Panc1 (cell line): Measurements from ENCODE around the gene ERGIC1. TPM values are rescaled to one million over a fixed set of nuclear protein-coding genes. Genes with fewer than 3 reads are reported as not detected.

ENCODE experiments used
- ATAC-seq: fragments of 200-7000 bp; cut with Tn5 transposase; 2 replicates; pipeline ENCODE4 v1.9.1; 2020; ENCODE audit warnings: mild to moderate bottlenecking, moderate library complexity
- BruUV-seq: library from RNA; stranded (reverse); fragments of 400-500 nt; replicated peaks from 2 replicates; lab custom pipeline; 2021; lab: Mats Ljungman, UMichigan
- CTCF ChIA-PET: fragments of 300-600 bp; sonication (Branson Sonifier 250); formaldehyde crosslinking; loops from one replicate; lab custom pipeline; 2022; ENCODE audit warnings: antibody characterized with exemption; lab: Charles Lee
- POLR2A ChIA-PET: fragments of 300-600 bp; sonication (Branson Sonifier 250); formaldehyde crosslinking; loops from one replicate; lab custom pipeline; 2022; ENCODE audit warnings: antibody characterized with exemption; lab: Charles Lee
- DNase-seq: peaks from one replicate; pipeline ENCODE4 v3.0.0-alpha.2; 2010; ENCODE audit warnings: low read depth, low spot score
- H3K27ac ChIP-seq: 2 replicates; pipeline ENCODE4 v1.5.1; 2011; ENCODE audit warnings: mild to moderate bottlenecking, low read length, inconsistent platforms
- H3K27me3 ChIP-seq: fragments of 200-500 bp; sonication (Bioruptor generic); 2 replicates; pipeline ENCODE4 v1.6.0; 2014; ENCODE audit warnings: low read length, inconsistent platforms; ENCODE audit not compliant: control insufficient read depth, insufficient read depth
- H3K36me3 ChIP-seq: fragments of 200-500 bp; sonication (Bioruptor generic); 2 replicates; pipeline ENCODE4 v1.5.1; 2014; ENCODE audit warnings: inconsistent platforms, mild to moderate bottlenecking, low read length, moderate library complexity; ENCODE audit not compliant: control insufficient read depth, insufficient read depth
- H3K4me1 ChIP-seq: 2 replicates; pipeline ENCODE4 v1.5.1; 2011; ENCODE audit warnings: inconsistent platforms, mild to moderate bottlenecking, low read length, moderate library complexity; ENCODE audit not compliant: control insufficient read depth, insufficient read depth
- H3K4me3 ChIP-seq, 2 experiments: 2 replicates each; pipeline ENCODE4 v1.5.1; 2011 to 2012; ENCODE audit warnings: low read depth in 2 of 2, low read length in 2 of 2, mild to moderate bottlenecking in 2 of 2, inconsistent platforms in 1 of 2, moderate library complexity in 1 of 2
- H3K9me3 ChIP-seq: fragments of 200-500 bp; sonication (Bioruptor generic); 2 replicates; pipeline ENCODE4 v1.5.1; 2014; ENCODE audit warnings: low read depth, mild to moderate bottlenecking, inconsistent platforms, low read length, moderate library complexity; ENCODE audit not compliant: control insufficient read depth, insufficient read depth
- POLR2AphosphoS5 ChIP-seq: IDR thresholded peaks from 2 replicates; pipeline ENCODE4 v1.6.1; 2012; ENCODE audit warnings: mild to moderate bottlenecking, low read depth, low read length, moderate library complexity
- SIN3A ChIP-seq: IDR thresholded peaks from 2 replicates; pipeline ENCODE4 v1.6.1; 2012; ENCODE audit warnings: low read depth, mild to moderate bottlenecking, low read length, moderate library complexity, borderline replicate concordance; ENCODE audit not compliant: insufficient read depth
- TCF7L2 ChIP-seq: IDR thresholded peaks from 2 replicates; pipeline ENCODE4 v1.6.1; 2011; ENCODE audit warnings: mild to moderate bottlenecking, low read depth, low read length, inconsistent platforms
- in situ Hi-C: cut with HindIII; loops from 2 replicates; pipeline ENCODE4 v1.10.0; 2016; ENCODE audit warnings: low sequenced_read_pairs, low pct_unique_long_range_greater_than_20kb
- intact Hi-C: fragments of 100-400 bp; cut with micrococcal nuclease; formaldehyde crosslinking; loops from one replicate; pipeline ENCODE4 v1.10.0; 2022; ENCODE audit not compliant: unreplicated experiment
- total RNA-seq: library from RNA; stranded (reverse); gene quantifications from one replicate; pipeline ENCODE4 v1.2.1, GENCODE V29; 2021; ENCODE audit not compliant: unreplicated experiment
- TF ChIP-seq, protein P1 (sequence below): fragments of 450-650 bp; IDR thresholded peaks from 2 replicates; pipeline ENCODE4 v1.5.1; 2017; ENCODE audit warnings: mild to moderate bottlenecking
- TF ChIP-seq, protein P2 (sequence below), 2 experiments: IDR thresholded peaks; 2 replicates each; pipeline ENCODE4 v1.6.1; 2011 to 2012; ENCODE audit warnings: low read depth in 2 of 2, control low read depth in 1 of 2, low read length in 1 of 2, mild to moderate bottlenecking in 1 of 2, moderate library complexity in 1 of 2; ENCODE audit not compliant: insufficient read depth in 1 of 2

ERGIC1 gene
- total RNA-seq, 1 experiment from 2014 or later: 206 TPM

DNA sequence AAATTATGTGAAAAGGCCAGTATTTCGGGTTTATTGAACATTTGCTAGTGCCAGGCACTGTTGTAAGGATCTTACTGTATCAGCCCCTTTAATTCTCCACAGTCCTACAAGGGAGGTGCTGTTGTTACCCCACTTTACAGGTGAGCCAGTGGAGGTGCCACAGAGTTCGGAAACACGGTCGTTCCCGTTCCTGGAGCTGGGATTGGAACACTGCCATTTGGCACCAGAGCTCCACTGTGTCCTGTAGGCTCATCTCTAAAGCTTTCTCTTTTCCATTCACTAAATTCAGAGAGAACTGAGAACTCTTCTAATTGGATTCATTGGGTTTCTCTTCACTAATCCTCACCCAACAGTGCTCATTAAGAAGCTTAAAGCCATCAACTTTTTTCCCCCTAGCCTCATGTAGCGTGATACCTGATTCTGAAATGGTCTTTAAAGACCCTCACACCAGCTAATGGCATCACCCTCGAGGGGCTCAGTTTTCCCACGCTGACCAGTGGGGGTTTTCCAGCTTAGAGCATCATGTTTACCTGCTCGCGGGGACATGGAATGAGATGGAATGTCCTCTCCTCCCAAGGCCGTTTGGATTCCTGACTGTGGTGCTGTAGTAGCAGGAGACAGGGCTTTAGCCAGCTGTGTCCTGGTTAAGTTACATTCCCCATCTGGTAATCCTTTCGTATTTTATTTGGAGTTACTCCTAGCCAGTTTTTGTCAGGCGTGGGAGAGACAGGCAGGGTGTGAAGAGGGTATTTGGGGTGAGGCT, 5.8 kb downstream of the ERGIC1 start:
- CTCF ChIA-PET: no interaction called here
- TF ChIP-seq, protein P1, sequence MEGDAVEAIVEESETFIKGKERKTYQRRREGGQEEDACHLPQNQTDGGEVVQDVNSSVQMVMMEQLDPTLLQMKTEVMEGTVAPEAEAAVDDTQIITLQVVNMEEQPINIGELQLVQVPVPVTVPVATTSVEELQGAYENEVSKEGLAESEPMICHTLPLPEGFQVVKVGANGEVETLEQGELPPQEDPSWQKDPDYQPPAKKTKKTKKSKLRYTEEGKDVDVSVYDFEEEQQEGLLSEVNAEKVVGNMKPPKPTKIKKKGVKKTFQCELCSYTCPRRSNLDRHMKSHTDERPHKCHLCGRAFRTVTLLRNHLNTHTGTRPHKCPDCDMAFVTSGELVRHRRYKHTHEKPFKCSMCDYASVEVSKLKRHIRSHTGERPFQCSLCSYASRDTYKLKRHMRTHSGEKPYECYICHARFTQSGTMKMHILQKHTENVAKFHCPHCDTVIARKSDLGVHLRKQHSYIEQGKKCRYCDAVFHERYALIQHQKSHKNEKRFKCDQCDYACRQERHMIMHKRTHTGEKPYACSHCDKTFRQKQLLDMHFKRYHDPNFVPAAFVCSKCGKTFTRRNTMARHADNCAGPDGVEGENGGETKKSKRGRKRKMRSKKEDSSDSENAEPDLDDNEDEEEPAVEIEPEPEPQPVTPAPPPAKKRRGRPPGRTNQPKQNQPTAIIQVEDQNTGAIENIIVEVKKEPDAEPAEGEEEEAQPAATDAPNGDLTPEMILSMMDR: no peak
- TF ChIP-seq, protein P2, sequence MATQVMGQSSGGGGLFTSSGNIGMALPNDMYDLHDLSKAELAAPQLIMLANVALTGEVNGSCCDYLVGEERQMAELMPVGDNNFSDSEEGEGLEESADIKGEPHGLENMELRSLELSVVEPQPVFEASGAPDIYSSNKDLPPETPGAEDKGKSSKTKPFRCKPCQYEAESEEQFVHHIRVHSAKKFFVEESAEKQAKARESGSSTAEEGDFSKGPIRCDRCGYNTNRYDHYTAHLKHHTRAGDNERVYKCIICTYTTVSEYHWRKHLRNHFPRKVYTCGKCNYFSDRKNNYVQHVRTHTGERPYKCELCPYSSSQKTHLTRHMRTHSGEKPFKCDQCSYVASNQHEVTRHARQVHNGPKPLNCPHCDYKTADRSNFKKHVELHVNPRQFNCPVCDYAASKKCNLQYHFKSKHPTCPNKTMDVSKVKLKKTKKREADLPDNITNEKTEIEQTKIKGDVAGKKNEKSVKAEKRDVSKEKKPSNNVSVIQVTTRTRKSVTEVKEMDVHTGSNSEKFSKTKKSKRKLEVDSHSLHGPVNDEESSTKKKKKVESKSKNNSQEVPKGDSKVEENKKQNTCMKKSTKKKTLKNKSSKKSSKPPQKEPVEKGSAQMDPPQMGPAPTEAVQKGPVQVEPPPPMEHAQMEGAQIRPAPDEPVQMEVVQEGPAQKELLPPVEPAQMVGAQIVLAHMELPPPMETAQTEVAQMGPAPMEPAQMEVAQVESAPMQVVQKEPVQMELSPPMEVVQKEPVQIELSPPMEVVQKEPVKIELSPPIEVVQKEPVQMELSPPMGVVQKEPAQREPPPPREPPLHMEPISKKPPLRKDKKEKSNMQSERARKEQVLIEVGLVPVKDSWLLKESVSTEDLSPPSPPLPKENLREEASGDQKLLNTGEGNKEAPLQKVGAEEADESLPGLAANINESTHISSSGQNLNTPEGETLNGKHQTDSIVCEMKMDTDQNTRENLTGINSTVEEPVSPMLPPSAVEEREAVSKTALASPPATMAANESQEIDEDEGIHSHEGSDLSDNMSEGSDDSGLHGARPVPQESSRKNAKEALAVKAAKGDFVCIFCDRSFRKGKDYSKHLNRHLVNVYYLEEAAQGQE (IDR thresholded peaks at IDR 0.05; ENCODE audit: insufficient read depth in 1 of 2, low read depth in 2 of 2, low read length in 1 of 2): no peak
- TF ChIP-seq TCF7L2 (no peak), POLR2AphosphoS5 (no peak)
- peaks cover 44% of the 10 kb centered on the region for H3K4me1 ChIP-seq

DNA sequence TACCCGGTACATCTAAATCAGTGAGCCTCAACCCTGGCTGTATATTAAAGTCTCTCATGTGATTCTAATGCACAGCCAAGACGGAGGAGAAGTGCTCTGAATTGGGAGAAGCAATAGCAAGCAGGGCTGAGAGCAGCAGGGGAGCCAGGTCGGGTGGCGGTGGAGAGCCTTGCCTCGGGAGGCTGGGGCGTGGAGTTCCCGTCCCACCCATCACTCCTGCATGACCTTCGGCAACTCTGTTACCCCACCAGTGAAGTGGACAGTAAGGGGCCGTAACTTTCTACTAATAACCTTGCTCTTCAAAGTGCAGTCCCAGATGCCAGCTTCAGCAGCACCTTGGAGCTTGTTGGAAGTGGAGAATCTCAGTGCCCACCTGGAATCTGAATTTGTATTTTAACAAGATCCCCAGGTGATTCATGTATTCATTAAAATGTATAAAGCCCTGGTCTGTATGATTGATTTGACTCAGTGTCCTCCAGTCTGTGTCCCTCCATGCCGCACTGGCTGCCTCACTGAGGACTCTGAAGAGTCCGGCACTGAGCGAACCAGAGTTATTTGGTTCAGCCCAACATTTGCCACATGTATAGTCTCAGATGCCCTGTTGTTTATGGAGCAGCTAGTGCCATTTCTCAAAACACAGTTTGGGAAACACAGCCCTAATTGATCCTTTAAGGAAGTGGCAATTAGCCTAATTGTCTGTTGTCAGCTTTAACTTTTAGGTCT, 6.5 kb downstream of the ERGIC1 start:
- Histone ChIP-seq H3K4me3 (no peak overlapping the region), H3K36me3 (peaks cover 6% of the 10 kb centered on the region; the same call in 1 of the 2 replicates), H3K9me3 (no peaks in the 10 kb centered on the region), H3K27me3 (no peaks in the 10 kb centered on the region), H3K4me1 (peaks cover 47% of the 10 kb centered on the region), H3K27ac (peak overlapping the region; percentile 74)
- in situ Hi-C loops (no loop called here), intact Hi-C loops (no loop called here)
- POLR2A ChIA-PET: interaction anchor here (1.2 kb wide), 1 partner anchor 68 kb away, joined by 3 read pairs; no protein-coding TSS in a partner anchor
- no peak for DNase-seq
- BruUV-seq: no TSS peak
- no peak for TF ChIP-seq SIN3A
- no peak for TF ChIP-seq POLR2AphosphoS5
- TF ChIP-seq, protein P2 (IDR thresholded peaks at IDR 0.05; ENCODE audit: insufficient read depth in 1 of 2, low read depth in 2 of 2, low read length in 1 of 2): no peak
- no peak for TF ChIP-seq TCF7L2
- TF ChIP-seq, protein P1: no peak
- CTCF ChIA-PET: interaction anchor here (0.8 kb wide), 1 partner anchor 11 kb away, joined by 3 read pairs; no protein-coding TSS in a partner anchor
- no peak for ATAC-seq

More for the DNA sequence above, 5.8 kb downstream of the ERGIC1 start:
- H3K4me3 ChIP-seq: no peak overlapping the region
- H3K36me3 ChIP-seq: peaks cover 6% of the 10 kb centered on the region; the same call in 1 of the 2 replicates
- no peaks in the 10 kb centered on the region for H3K27me3 ChIP-seq
- in situ Hi-C loops (no loop called here), intact Hi-C loops (no loop called here)
- H3K9me3 ChIP-seq: no peaks in the 10 kb centered on the region
- ATAC-seq (no peak), DNase-seq (no peak)
- POLR2A ChIA-PET: interaction anchor here (0.6 to 1.2 kb wide), 2 partner anchors 68 to 95 kb away, joined by 3 to 6 read pairs; no protein-coding TSS in a partner anchor
- BruUV-seq: TSS peak; percentile 39
- peak overlapping the region; percentile 74 for H3K27ac ChIP-seq
